SK-MEL-5 (cell line): ENCODE data around the gene METTL24. TPM values are rescaled to one million over a fixed set of nuclear protein-coding genes. Genes with fewer than 3 reads are reported as not detected.

Experiments
- DNase-seq: peaks from one replicate; pipeline ENCODE4 v3.0.0-alpha.2; 2016; ENCODE audit warnings: low read depth, low spot score
- in situ Hi-C: cut with HindIII; loops from 2 replicates; pipeline ENCODE4 v1.10.0; 2016; ENCODE audit warnings: low sequenced_read_pairs, high pct_unique_total_duplicates, low pct_unique_long_range_greater_than_20kb
- total RNA-seq: library from RNA; depleted of rRNA; stranded (reverse); fragments of >200 nt; shearing (Covaris generic); gene quantifications from 2 replicates; pipeline ENCODE4 v1.2.3, GENCODE V29; 2014

The METTL24 gene
- total RNA-seq, 1 experiment from 2014 or later, result not detected

- DNase-seq, result no peak
- in situ Hi-C loops, result no loop called here
Observed at GRCh38 chr6:110345025-110345424, 13.1 kb downstream of the METTL24 start.

DNA sequence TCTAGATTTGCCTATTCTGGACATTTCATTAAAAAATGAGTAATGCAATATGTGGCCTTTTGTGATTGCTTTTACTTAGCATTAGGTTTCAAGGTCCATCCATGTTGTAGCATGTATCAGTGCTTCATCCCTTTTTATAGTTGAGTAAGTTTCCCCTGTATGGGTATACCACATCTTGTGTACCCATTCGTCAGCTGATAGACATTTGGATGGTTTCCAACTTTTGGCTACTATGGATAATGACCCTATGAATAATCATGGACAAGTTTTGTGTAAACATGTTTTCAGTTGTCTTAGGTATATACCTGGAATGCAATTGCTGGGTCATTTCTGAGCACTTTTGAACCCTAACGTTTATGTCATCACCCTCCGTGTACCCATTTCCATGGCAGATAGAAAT is 15.4 kb downstream of the METTL24 start:
- in situ Hi-C loops, result no loop called here
- no peak for DNase-seq

DNA sequence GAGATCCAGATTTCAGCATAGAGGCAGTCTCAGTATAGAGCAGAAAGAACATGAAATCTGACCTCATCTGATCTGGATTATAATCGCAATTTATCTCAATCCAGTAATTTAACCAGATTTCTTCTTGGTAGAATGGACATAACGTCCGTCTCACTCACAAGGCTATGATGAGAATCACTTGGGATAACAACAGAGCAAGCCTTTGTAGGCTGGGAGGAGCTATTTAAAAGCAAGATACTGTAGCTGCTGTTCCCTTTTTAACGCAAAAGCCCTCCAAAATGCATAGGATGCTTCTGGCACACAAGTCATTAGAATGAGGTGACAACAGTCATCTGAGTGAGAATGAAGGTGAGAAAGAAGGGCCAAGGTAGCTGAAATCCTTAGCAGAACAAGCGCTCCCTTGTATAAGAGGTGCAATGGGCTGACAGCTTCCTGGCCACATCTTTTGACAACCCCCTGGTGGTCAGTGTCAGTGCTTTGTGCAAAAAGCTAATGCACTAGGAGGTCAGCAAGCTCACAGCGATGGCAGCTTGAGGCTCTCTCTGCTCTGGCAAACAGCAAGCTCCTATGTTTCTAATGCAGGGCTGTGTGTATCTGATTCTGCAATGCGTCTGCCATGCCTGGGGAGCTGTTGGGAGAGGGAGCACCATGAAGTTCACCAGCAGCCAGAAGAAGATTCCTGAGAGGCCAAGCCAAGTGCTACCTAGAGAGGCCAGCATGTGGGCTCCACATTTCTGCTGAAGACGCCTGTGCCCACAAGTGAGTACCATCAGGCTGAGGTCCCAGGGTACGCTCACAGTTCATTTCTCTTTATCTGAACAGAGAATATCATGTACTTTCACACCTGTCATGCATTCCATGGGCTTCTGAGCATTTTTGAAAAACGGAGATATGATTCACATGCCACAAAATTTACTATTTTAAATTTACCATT is 16.2 kb downstream of the METTL24 start:
- DNase-seq, result peak; percentile 78
- in situ Hi-C loops, result no loop called here

DNA sequence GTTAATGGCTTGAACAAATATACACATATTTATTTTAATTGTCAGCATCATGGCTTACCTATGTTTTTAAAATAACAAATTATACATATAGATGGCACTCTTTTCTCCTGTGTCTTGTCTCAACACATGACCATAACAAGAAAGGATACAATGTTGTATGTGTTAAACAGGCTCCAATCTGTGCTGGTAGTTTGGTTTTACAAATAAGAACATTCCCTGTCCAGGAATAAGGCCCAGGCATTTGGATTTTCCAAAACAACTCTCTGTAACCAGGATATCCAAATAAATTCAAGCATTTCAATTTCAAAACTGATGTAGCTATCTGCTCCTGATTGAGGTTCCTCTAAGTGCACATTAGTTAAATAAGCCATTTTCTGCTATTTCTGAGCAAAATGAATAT is 17.1 kb downstream of the METTL24 start:
- no peak for DNase-seq
- in situ Hi-C loops, result no loop called here

DNA sequence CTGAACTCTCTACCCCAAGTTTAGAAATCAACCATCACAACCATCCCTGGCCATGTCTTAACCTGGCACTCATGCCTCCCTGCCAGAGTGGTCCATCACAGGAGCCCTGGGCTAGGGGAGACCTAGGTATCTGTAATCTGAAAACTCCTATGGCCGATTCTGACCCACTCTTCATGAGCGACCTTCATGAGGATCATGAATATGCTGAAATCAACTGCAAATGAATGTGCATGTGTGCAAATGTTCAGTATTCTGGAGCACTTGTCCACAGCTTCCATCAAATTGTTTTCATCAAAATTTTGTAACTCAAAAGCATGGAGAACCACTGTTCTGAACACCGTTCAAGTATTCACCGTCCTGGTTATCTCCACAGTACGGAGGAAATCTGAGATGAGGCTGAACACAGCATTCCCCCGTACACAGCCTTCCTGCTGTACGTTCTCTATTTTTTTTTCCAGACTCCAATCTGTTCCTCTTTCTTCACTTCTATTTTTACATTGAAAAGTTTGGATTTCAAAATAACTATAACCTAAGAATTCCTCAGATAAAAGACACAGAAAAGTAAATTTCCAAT is 17.7 kb downstream of the METTL24 start:
- in situ Hi-C loops, result no loop called here
- DNase-seq, result no peak

- no peak for DNase-seq
- in situ Hi-C loops, result no loop called here
Observed at GRCh38 chr6:110338820-110339470, 19.2 kb downstream of the METTL24 start.

DNA sequence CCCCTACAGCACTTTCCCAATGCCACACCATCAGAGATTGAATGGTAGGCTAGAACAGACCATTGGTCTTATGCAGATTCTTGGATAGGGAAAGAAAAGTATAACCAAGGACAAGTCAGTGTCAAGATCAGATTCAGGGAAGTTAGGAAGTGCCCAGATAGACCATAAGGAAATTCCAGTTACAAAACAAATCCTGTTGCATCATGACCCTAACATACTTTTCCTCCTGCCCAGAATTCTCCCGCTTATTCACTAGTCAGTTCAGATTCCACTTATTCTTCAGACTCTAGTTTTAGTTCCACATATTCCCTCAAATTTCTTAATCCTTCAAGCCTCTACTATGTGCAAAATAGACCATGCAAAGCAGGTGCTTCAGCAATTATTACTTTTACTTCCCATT is 20.7 kb downstream of the METTL24 start:
- no peak for DNase-seq
- in situ Hi-C loops, result no loop called here

GRCh38 chr6:110334423-110335180 is 23.5 kb downstream of the METTL24 start:
- no peak for DNase-seq
- in situ Hi-C loops, result no loop called here

- in situ Hi-C loops, result no loop called here
- DNase-seq, result no peak
Observed at GRCh38 chr6:110332281-110332680, 25.9 kb downstream of the METTL24 start.

DNA sequence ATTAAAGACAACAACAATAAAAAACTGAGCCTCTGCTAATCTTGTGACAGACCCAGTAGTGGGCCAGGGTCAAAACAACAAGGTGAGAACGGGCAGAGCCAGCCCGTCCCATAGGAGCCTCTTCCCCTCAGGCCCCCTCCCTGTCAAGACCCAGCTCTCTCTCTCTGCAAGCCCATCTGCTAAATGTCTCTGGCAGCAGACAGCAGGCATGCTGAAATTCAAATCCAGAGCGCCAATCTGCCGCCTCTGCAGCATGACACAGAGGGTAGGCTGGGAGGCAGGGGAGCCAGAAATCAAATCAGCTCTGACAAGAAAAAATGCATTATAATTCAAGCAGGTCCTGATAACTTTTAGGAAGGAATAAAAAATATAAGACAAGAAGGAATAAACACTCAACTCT is 26.3 kb downstream of the METTL24 start:
- DNase-seq, result no peak

GRCh38 chr6:110331390-110331789 is 26.8 kb downstream of the METTL24 start:
- DNase-seq, result no peak
- in situ Hi-C loops, result no loop called here

More for the DNA sequence above, 26.3 kb downstream of the METTL24 start:
- in situ Hi-C loops, result no loop called here

DNA sequence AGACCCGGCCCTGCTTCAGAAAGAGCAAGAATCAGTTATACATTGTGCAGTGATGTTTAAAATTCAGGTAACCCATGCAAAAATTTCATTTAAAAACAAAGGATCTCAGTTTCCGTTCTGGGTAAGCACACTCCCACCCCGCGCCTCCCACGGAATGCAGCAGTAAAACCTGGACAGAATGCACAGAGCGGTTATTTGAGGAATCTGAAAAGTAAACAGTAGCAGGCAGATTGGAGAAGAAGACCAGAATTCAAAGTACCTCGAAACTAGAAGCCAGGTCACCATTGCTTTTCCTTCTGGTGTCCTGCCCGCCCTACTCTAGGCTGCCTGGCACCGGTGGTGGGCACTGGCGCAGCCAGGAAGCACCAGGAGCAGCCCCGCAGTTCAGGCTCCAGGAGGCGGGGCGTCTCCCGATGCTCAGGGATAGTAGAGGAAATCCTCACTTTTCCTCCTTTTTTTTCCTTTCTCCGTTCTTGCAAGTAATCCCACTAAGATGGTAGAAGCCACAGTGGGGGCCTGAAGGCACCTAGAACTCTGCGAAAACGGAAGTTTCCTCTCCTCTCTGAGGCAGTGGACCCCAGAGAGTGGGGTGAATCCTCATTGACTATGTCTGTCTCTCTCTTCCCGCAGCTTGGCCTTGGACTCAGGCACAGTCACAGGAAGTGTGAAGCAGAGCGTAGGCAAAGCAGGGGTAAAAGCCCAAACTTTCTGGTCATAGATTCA is 28.3 kb downstream of the METTL24 start:
- no peak for DNase-seq
- in situ Hi-C loops, result no loop called here

DNA sequence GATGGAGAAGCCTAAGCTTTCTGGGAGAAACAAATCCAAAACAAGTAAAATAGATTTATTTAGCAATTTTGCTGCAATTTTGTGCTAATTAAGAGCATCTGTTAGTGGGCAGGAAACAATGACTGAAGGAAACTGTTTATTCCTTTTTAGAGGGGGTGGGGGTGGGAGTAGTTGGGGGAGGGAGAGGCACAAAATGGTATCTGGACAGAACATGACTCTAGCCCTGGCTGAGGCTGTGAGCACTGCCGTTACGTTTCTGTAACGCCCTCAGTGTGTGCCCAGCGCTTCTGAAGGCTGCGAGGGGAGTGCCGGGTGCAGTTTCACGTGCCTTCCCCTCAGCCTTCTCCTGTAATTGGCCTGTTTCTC is 28.8 kb downstream of the METTL24 start:
- DNase-seq, result no peak
- in situ Hi-C loops, result no loop called here

DNA sequence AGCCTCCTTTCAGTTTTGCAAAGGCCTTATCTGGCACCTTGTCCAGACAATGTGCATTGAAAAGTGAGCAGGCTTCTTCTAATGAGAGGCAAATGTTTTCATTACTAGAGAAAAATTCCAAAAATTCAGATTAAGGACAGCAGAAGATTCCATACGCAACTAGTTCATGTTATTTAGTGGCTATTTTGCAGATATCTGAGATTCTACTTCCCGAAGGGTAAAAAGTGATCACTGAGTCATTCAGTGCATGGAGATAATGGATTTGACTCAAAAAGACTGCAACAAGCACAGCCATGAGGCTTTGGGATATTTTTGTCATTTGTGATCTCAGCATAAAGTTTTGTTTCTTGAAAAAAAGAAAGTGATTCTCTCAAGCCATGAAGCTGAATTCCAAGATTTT is 29.9 kb downstream of the METTL24 start:
- DNase-seq, result no peak
- in situ Hi-C loops, result no loop called here

GRCh38 chr6:110327391-110327790 is 30.8 kb downstream of the METTL24 start:
- no peak for DNase-seq
- in situ Hi-C loops, result no loop called here

DNA sequence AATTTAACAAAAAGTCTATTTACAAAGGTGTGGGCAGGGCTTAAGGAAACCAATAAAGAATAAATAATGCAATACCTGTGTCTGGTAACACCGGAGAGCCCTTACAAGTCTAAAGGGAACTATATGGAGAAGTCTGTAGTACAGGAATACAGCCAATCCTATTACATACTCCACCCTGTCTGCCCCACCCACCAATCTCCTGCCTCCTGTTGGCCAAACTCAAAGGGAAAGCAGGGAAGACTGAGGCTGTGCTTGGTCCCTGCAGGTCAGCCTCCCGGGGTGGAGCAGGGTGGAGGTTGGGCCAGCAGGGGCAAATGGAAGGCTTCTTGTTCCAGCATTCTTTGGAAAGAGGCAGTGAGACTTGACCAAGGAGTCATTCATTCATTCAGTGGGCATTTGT is 31.5 kb downstream of the METTL24 start:
- peak; percentile 12 for DNase-seq
- in situ Hi-C loops, result no loop called here

DNA sequence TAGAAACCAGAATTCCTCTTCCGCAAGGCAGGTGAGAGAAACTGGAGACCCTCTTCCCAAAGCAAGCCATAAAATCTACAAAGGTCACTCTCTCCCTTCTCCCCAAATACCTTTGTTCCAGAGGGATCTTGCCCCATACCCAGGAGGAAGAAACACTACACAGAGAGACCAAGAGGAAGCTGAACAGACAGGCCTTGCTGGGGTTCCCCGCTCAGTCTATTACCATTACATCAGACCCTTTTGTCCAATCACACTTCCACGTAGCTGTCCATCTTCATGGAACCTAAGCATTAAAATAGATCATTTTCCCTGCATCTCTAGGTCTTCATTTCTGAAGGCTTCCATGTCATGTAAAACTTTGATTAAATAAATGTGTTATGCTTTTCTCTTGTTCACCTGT is 32.1 kb downstream of the METTL24 start:
- no peak for DNase-seq
- in situ Hi-C loops, result no loop called here
